GM13977 (cell line): ENCODE results near the gene CLDN20.
"Not testable (repeated sequence)": the region's sequence is repeated elsewhere in the genome, so short reads cannot be mapped to it uniquely, and the experiment has no call there.

Experiments used
- DNase-seq: peaks from one replicate; pipeline ENCODE4 v3.0.0; 2012; ENCODE audit warnings: low spot score
- in situ Hi-C: fragments of 300-500 bp; cut with MboI; formaldehyde crosslinking; loops from one replicate; pipeline ENCODE4 v1.12.0; 2022; ENCODE audit warnings: low sequenced_read_pairs, low pct_unique_long_range_greater_than_20kb, mixed read lengths, inconsistent platforms; ENCODE audit not compliant: unreplicated experiment
- TF ChIP-seq, protein P1 (sequence below): IDR thresholded peaks from 2 replicates; pipeline ENCODE4 v1.5.1; 2012; ENCODE audit warnings: mild to moderate bottlenecking, control low read depth; ENCODE audit not compliant: insufficient read depth; ENCODE audit errors: extremely low read depth, missing control alignments

Gene CLDN20

GRCh38 chr6:155221086-155221485 is 42.7 kb upstream of the CLDN20 start:
- TF ChIP-seq, protein P1, sequence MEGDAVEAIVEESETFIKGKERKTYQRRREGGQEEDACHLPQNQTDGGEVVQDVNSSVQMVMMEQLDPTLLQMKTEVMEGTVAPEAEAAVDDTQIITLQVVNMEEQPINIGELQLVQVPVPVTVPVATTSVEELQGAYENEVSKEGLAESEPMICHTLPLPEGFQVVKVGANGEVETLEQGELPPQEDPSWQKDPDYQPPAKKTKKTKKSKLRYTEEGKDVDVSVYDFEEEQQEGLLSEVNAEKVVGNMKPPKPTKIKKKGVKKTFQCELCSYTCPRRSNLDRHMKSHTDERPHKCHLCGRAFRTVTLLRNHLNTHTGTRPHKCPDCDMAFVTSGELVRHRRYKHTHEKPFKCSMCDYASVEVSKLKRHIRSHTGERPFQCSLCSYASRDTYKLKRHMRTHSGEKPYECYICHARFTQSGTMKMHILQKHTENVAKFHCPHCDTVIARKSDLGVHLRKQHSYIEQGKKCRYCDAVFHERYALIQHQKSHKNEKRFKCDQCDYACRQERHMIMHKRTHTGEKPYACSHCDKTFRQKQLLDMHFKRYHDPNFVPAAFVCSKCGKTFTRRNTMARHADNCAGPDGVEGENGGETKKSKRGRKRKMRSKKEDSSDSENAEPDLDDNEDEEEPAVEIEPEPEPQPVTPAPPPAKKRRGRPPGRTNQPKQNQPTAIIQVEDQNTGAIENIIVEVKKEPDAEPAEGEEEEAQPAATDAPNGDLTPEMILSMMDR, result no peak
- in situ Hi-C loops, result no loop called here
- no peak for DNase-seq

DNA sequence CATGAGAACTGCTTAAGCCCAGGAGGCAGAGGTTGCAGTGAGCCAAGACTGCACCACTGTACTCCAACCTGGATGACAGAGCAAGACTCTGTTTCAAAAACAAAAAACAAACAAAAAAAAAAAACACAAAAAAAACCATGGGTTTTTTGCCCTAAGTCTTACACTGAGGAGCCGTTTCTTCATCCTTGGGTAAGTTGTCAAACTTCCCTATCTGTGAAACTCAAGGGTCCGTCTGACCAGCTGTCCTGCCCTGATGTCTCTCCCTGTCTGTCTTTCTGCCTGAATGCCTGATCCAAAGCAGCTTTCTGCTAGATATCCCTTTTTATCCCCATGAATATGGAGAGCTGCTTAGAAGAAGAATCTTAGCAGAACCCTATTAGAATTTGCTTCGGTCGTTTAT is 41.3 kb upstream of the CLDN20 start:
- TF ChIP-seq, protein P1, result no peak
- in situ Hi-C loops, result no loop called here
- no peak for DNase-seq

DNA sequence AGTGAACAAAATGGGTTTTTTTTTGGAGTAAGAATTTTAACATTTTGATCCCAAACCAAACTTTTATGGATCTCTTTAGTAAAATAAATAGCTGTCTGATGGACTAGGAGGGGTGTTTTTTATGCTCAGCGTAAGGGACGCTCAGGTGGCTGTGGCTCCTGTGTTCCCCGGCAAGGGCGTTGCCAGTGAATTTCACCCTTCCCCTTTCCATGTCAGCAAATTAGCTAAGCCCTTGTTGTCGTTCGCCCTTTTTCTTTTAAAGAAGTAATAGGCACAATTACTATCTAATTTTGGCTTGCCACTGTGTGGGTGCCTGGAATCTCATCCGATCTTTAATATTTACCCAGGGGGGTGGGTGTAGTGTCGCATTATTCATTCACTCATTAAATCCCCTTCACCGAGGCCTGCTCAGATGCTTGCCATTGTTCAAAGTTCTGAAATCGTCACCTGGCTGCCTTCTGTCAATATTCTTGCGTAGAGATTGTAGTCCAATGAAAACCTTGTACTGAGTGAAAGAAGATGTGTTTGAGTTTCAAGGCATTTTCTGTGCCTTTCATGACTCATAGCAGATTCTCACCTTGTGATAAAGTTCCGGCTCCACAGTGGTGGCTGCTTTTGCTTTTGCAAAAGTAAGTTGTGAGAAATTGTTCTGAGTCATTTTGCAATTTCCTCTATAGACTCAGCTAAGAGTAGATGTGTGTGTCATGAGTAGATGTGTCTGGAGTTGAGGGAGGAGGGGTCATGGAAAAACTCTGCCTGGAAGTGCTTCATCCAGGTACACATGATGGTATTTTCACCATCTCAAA is 40.0 kb upstream of the CLDN20 start:
- in situ Hi-C loops, result no loop called here
- TF ChIP-seq, protein P1, result no peak
- DNase-seq, result peak; percentile 81

DNA sequence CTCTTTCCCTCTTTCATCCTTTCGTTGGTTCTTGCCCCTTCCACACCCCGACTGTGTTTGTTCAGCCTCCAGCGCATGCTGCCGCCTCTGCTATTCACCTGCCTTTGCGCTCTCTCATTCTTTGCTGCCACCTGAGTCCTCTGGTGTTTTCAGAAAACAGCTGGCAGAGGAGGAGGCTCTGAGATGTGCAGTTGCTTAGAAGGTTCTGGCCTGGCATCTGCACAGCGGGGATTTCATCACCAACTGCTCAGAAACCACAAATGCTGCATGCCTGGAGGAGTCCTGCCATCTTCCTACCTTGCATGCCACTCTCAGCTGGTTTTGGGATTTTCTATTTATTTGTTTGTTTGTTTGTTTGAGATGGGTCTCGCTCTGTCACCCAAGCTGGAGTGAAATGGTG is 39.2 kb upstream of the CLDN20 start:
- TF ChIP-seq, protein P1, result no peak
- in situ Hi-C loops, result no loop called here
- DNase-seq, result no peak

- in situ Hi-C loops, result no loop called here
- no peak for DNase-seq
- TF ChIP-seq, protein P1, result no peak
Measured at GRCh38 chr6:155227046-155227445, 36.8 kb upstream of the CLDN20 start.

DNA sequence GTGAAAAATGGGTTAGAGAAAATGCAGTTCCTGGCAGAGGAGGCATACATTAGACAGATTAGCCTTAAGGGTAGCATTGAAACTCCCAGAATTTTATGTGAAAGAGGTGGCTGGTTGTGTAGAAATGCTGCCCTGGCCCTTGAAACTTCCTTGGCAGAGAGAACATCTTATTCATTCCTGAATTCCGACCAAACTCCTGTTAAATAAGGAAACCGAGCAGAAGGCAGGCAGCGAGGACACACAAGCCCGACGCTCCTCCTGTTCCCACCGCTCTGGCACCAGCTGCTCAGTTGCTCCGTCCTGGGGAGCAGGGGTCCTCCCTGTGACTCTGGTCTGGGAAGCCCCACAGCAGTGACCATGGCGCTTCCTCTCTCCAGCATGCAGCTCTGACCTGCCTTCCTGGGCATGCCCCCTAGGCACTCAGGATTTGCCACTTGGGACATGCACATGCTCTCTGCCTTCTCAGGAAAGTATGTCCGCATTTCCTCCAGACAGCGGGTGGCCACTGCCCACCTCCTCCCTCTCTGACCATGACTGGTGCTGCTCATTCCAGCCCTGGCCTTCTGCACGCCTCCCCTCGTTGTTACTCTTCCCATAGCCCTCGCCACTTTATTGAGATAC is 35.2 kb upstream of the CLDN20 start:
- TF ChIP-seq, protein P1, result no peak
- in situ Hi-C loops, result no loop called here
- DNase-seq, result no peak

- DNase-seq, in situ Hi-C loops: not testable (repeated sequence)
Measured at GRCh38 chr6:155230975-155231374, 32.8 kb upstream of the CLDN20 start.
